Left cardiac atrium (tissue), 4 donors: ENCODE data around the gene CALM1. TPM values are rescaled to one million over a fixed set of nuclear protein-coding genes. Genes with fewer than 3 reads are reported as not detected.

Source experiments
- ATAC-seq, 2 donors: fragments of 200-7000 bp; cut with Tn5 transposase; one replicate each; pipeline ENCODE4 v1.9.1; 2020; ENCODE audit warnings: mild to moderate bottlenecking in 2 of 2, moderate library complexity in 2 of 2
- DNase-seq: peaks from one replicate; pipeline ENCODE4 v3.0.0-alpha.2; 2020
- intact Hi-C, 2 donors: fragments of 100-400 bp; cut with DNase I; formaldehyde crosslinking; loops; one replicate each; pipeline versions ENCODE4 v1.14.1 to v1.15.1; 2022 to 2023
- long read RNA-seq: library from polyadenylated mRNA; unstranded; transcript quantifications from one replicate; pipeline ENCODE4 v2.0.0, GENCODE V29; 2021
- total RNA-seq, 2 donors: library from RNA; stranded (reverse); fragmentation: NEBNext Ultra II Directional; extraction: Animal tissue kit (Norgen Biotek cat#: 25700); gene quantifications; one replicate each; pipeline ENCODE4 v1.2.1, GENCODE V29; 2021
- donor health status: DM: no; HTN: yes; CAD: no.
- donor health status: DM: no; HTN: yes; CAD: no; lungs with severe emphysema.
- donor health status: DM: yes; HTN: yes; CAD: no.
- donor health status: Dilated cardiomyopathy.

Gene CALM1
- 100 to 1,000 TPM; 428 to 511 TPM for total RNA-seq
- long read RNA-seq, full-length matches to known transcripts = 544 of 641 reads
- long read RNA-seq, partial matches to known transcripts = 92 of 641 reads
- long read RNA-seq, other reads (novel, unspliced or antisense) = 5 of 641 reads

DNA sequence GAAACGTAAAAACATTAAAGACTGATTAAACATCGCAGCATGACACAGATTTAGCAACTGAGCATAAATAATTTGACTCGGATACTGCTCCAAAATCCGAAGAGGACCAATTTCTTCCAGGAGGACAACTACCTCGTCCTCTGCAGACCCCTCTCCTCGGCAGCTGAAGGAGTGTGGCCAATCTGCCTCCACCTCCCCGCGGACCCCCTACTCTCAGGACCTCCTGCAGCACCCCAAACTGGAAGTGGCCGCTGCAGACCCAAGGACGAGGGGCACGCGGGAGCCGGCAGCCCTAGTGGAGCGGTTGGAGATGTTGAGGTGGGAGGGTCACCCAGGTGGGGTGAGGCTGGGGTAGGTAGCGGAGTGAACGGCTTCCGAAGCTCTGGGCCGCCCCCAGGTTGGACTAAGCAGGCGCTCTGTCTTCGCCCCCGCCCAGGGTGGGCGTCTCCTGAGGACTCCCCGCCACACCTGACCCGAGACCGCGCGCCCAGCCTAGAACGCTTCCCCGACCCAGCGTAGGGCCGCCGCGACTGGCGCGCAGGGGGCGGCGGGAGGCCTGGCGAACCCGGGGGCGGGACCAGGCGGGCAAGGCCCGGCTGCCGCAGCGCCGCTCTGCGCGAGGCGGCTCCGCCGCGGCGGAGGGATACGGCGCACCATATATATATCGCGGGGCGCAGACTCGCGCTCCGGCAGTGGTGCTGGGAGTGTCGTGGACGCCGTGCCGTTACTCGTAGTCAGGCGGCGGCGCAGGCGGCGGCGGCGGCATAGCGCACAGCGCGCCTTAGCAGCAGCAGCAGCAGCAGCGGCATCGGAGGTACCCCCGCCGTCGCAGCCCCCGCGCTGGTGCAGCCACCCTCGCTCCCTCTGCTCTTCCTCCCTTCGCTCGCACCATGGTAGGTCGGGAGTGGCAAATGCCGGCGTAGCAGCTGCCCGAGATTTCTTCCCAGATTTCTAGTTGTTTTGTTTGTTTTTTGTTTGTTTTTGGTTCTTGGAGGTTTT lies at the start of gene CALM1:
CALM1 (plus strand) TSS at position 689 of the 999 bp plus-strand sequence; CDS start at position 891, 202 bp downstream.
- peak; percentile 93 for DNase-seq
- intact Hi-C loops = loop anchor here (1.0 to 10.0 kb wide), 4 partner anchors 13 to 358 kb away; no protein-coding TSS in a partner anchor
- peak; percentile 81 to 88 for ATAC-seq

DNA sequence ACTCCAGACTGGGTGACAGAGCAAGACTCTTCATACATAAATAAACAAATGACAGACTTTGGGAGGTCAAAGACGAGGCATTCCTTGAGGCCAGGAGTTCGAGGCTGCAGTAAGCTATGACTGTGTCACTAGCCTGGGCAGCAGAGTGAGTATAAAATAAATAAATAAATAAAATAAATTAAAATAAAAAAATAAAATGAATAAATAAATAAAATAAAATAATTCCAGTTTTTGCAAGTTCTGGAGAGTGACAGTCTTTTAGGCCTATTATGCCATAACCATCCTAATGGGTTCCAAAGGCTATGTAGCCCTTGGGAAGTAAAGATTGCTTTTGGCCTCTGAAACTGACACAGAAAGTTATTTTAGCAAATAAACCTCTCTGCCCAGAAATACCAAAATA lies 48.6 kb upstream of the CALM1 start:
- DNase-seq = no peak
- no peak for ATAC-seq
- intact Hi-C loops = no loop called here

DNA sequence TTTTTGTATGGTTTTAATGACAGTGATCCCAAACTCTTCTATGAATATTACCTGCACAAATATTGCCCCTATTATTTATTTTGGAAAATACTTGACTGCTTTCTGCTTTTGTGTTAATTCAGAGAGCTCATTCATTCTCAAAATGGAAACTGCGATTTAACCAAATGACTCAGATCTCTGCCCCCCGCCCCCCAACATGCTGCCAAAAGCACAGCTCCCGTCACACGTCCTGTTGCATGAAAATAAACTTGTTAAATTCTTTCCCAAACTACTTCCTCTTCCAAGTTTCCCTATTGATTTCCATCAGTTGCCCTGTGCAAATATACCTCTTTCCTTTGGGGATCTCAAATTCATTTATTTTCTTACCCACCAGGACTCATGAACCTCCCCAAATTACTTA lies 47.1 kb upstream of the CALM1 start:
- intact Hi-C loops = no loop called here
- no peak for ATAC-seq
- no peak for DNase-seq

DNA sequence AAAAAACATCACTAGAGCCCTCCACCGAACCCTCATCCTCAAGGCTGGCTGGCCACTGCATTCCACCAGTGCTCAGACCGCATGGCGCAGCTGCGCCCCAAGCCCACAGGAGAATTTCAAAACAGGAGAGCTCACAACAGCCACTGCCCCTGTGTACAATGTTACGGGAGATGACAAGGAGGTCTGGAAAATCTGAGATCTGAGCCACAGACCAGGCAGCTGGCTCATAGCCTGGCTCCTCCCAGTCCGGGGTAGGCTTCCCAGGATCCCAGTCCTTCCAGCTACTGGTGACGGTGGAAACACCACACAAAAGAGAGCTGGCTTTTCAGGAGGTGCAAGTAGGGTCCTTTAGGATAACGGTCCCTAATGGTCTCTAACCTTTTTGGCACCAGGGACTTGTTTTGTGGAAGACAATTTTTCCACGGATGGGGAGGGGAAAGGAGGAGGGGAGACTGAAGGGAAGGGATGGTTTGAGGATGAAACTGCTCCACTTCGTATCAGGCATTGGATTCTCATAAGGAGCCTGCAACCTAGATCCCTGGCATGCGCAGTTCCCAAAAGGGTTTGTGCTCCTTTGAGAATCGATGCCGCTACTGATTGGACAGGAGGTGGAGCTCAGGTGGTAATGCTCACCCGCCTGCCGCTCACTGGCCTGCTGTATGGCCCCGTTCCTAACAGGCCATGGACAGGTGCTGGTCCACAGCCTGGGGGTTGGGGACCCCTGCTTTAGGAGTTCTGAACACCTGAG lies 42.1 kb upstream of the CALM1 start:
- intact Hi-C loops = no loop called here
- DNase-seq (peak; percentile 54), ATAC-seq (peak; percentile 29 to 38)

DNA sequence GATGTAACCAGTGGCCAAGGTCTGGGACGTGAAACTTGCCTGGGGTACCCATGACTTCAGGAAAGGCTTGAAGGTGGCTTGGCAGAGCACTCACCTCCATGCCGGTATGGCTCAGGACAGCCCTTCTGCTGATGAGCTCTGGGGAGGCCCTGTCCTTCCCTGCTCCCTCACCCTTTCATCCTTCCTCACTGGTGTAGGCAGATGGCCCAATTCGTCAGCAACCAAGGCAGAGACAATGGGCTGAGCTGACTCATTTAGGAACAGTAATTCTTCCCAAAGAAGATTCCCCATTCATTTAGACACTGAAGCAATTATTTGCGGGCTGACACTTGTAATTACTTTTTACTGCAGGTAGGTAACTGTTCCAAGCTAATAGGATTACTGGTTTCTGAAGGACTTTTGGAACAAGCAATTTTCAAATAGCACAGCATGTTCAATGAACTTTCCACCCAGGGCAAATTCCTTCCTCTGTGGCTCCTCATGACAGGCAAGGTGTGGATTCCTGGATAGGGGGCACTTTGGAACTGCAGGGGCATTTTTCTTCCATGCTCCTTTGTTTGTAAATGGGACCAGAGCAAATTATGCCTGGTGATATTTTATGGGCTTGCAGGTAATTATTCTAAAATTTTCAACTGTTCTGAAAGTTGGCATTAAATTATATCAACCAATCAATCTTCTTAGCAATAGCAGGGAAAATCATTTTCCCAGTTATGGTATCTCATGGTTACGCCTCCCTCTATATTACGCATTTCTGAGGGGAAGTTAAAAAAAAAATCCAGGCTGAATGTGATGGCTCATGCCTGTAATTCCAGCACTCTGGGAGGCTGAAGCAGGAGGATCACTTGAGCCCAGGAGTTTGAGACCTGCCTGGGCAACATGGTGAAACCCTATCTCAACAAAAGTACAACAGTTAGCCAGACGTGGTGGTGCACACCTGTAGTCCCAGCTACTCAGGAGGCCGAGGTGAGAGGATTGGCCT lies 41.0 kb upstream of the CALM1 start:
- ATAC-seq (no peak), DNase-seq (no peak)
- intact Hi-C loops = no loop called here

DNA sequence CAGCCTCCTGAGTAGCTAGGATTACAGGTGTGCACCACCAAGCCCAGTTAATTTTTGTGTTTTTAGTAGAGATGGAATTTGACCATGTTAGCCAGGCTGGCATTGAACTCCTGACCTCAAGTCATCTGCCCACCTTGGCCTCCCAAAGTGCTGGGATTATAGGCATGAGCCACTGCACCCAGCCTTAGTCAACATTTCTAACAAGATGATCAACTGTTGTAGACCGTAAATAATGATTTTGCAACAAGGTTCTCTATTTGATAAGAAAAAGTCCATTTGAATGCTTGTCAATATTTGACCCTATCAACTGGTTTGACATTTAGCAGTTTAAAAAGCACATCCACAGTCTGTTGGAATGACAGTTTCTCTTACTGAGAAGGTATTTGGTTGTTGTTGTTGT lies 39.9 kb upstream of the CALM1 start:
- no peak for DNase-seq
- no peak for ATAC-seq
- intact Hi-C loops = no loop called here

DNA sequence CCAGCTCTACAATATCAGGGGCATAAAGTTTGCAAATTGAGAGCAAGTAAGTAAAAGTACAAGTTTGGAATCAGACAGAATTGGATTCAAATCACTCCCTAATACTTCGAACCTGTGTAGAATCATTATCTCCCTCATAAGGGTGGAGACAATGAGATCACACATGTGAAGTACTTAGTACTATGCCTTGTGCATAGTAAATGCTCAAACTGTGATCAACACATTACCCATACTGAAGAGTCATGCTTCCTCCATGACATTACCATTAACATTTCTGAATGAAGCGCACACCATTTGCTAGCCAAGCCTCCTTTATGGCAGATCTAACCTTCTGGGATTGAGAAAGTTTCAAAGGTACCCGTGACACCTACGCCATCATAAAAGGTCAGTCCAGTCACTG lies 38.5 kb upstream of the CALM1 start:
- intact Hi-C loops = no loop called here
- ATAC-seq (no peak), DNase-seq (no peak)

DNA sequence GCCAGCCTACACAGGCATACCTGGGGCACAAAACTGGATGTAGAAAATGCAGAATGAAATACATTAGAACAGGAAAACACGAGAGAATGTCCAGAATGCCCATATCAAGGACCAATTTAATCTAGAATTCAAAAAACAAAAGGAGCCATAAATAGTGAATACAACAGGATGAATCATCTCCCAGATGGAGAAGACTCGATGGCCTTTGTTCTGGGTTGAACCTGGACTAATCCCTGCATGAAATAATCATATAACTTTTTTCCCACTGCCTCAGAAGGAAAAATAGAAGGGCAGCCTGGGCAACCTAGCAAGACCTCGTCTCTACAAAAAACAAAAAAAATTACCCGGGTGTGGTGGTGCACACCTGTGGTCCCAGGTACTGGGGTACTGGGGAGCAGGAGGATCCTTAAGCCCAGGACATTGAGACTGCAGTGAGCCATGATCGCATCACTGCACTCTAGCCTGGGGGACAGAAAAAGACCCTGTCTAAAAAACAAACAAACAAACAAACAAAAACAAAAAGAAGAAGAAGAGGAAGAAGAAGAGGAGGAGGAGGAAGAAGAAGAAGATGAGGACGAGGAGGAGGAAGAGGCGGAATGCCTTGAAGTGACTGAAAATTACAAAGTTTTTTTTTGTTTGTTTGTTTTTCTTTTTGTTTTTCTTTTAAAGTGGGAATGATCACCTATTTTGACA lies 34.8 kb upstream of the CALM1 start:
- intact Hi-C loops = no loop called here
- ATAC-seq (no peak), DNase-seq (no peak)

DNA sequence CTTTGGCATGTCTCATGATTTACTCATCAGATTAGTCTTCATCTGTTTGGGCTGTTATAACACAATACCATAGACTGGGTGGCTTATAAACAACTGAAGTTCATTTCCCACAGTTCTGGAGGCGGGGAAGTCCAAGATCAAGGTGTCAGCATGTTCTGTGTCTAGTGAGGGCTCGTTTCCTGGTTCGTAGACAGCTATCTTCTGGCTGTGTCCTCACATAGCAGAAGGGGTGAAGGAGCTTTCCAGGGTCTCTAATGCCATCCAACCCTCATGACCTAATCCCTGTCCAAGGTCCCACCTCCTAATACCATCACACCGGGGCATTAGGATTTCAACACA lies 34.3 kb upstream of the CALM1 start:
- intact Hi-C loops = no loop called here
- ATAC-seq = no peak
- DNase-seq = no peak

DNA sequence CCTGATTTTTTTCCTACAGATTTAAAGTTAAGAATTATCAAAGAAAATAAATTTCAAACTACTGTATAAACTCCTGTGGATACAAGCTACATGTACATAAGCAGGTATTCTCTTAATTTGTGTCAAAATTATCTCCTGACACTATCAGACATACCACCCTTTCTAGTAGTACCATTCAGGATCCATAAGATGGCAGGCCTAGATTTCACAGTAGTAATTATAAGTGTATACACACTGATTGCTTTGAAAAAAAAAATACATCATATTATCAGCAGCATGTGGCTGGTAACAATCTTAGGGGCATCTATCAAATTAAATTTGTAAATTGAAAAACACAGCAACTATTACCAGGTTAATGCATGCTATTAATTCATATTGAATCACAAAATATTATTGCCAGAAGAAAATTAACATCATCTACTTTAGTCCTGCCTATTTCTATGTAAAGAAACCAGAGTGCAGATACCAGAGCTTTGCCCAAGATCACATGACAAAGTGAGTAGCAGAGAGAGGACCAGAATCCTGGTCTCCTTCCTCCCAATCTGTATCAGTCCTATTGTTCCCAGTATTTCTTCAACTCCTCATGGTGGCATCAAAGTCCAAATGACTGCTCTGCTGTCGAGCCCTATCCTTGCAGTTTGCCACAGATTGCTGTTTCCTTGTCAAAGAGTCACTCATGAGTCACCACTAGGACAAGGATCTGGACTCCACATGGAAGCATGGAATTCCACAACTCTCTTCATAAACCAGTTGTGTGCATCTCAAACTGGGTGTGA lies 27.7 kb upstream of the CALM1 start:
- intact Hi-C loops = no loop called here

DNA sequence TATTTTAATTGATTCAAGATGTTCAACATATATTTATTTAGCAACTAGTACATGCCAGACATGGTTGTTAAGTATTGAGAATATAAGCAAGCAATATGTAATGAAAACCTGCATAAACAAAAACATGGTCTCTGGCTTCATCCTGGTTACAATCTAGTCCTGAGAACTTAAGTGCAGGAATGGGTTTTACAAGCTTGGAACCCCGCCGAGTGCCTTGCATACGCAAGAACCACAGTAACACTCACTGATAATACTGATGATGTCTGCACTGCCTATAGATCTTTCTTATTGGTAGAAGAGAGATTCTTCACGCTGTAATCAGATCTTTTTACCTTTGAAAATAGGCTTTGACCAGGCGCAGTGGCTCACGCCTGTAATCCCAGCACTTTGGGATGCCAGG lies 22.9 kb upstream of the CALM1 start:
- no peak for ATAC-seq
- intact Hi-C loops = no loop called here

More for the DNA sequence above, 27.7 kb upstream of the CALM1 start:
- ATAC-seq = no peak
- DNase-seq = no peak

DNA sequence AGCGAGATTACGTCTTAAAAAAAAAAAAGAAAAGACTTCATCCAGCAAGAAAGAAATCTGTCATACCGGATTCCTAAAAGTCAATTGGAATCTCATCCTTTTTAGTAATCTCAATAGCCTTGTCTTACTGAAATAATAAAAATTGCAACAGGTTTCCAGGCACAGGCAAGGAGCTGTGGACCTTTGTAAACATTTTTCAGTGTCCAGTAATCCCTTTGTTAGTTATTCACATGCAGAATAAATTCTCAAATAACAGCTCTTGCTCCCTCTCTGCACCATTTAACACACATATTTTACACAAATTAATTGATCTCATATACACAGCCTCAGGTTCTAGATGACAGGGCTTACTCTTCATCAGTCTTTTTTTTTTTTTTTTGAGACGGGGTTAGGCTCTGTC lies 22.0 kb upstream of the CALM1 start:
- no peak for DNase-seq
- intact Hi-C loops = no loop called here
- no peak for ATAC-seq

More for the DNA sequence above, 22.9 kb upstream of the CALM1 start:
- no peak for DNase-seq

DNA sequence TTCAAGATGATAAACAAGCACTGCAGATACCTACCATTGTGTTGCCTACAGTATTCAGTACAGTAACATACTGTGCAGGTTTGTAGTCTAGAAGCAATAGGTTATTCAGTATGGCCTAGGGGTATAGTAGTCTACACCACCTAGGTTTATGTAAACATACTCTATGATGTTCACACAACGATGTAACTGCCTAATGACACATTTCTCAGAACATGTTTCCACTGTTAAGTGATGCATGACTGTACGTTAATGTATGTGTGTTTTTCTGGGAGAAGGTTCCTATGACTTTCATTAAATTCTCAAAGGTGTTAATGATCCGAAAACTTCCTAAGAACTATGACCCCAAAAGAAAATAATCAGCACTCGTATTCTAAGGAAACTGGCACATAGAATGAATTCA lies 20.9 kb upstream of the CALM1 start:
- DNase-seq (no peak), ATAC-seq (no peak)
- intact Hi-C loops = no loop called here

DNA sequence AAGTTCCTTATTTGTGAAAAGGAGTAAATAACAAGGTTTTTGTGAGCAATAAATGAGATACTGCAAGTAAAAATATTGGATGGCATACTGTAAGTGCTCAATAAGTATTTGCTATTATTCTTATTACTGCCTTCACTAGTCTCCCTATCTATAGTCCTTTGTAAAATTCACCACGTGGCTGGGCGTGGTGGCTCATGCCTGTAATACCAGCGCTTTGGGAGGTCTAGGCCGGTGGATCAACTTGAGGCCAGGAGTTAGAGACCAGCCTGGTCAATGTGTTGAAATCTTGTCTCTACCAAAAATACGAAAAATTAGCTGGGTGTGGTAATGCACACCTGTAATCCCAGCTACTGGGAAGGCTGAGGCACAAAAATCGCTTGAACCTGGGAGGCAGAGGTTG lies 18.6 kb upstream of the CALM1 start:
- ATAC-seq (no peak), DNase-seq (no peak)
- intact Hi-C loops = no loop called here

DNA sequence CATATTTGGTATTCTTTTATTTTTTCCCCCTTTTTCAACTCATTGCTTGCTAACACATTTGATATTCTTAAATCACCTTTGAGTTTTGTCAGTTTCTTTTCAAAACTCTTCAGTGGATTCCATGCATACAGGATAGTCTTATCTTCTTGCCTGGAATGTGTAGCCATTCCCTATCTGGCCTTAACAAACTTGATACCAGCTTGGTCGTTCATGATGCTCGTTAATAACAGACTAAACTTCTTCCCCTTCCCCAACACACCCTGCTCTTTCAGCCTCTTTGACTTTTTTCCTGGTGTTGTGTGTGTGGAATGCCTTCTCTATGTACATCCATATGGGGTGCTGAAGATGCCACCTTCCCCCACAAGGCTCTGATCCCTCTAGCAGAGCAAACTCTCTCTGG lies 17.7 kb upstream of the CALM1 start:
- DNase-seq = no peak
- ATAC-seq = no peak
- intact Hi-C loops = no loop called here

DNA sequence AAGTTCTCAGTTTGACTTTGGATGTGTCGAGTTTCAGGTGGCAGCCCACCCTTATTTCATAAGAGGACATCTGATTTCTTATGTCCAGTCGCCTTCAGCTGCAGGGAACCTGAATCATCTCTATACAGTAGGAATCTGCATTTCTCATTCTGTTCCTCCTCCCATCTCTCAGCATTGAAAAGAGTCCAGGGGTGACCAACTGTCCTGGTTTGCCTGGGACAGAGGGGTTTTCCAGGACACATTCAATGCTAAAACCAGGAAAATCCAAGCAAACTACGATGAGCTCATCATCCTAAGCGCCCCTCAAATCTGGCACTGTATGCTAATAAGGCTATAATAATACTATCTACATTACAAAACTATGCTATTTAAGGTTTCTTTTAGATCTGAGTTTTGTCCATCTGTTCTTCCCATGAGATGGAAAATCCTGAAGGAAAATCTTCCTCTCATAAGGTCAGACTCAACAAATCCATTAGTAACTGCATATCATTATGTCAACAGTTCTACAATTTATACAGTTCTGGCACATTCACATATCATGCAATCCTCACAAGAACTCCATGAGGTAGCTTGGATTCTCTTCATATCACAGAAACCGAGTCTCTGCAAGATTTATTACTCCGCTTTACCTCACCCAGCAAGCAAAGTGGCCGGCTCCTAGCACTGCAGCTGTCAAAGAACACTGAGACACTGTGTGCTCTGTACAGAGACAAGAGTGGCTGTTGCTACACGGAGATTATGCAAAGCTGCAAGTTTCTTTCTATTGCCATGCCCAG lies 15.6 kb upstream of the CALM1 start:
- intact Hi-C loops = loop anchor here in 1 of 2 donors (5.0 kb wide), 2 partner anchors 49 to 316 kb away; partner anchors contain the start of gene NRDE2
- DNase-seq (peak; percentile 35), ATAC-seq (peak in 1 of 2 donors; percentile 4)

DNA sequence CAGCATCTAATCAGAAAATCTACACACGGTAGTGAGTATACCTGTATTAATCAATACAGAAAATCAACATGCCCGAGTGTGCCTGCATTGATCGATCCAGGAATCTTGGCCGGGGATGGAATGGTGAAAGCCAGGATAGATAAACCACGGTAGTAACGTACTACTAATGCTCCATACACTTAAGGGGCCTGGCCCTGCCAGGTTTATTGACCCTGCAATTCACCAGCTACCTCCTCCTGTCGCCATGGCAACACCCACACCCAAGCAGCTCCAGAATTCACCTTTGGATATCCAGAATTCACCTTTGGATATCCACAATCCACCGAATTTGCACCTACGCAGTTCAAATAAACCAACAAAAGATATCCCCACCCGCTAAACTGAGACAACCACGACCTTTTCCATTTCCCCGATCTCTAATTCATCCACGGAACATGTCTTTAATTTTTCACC lies 14.8 kb upstream of the CALM1 start:
- intact Hi-C loops = loop anchor here in 1 of 2 donors (5.0 kb wide), 2 partner anchors 50 to 315 kb away; partner anchors contain the start of gene NRDE2

More for the DNA sequence above, 14.8 kb upstream of the CALM1 start:
- no peak for ATAC-seq
- DNase-seq = peak; percentile 31
